Hematopoietic multipotent progenitor cell (in vitro differentiated cells): ENCODE measurements around the gene INHBE. TPM values are rescaled to one million over a fixed set of nuclear protein-coding genes. Genes with fewer than 3 reads are reported as not detected.
"Not testable (repeated sequence)": the region's sequence is repeated elsewhere in the genome, so short reads cannot be mapped to it uniquely, and the experiment has no call there.

Experiments used
- DNase-seq, 3 donors: peaks; one replicate each; pipeline ENCODE4 v3.0.0-alpha.2; 2011 to 2015; ENCODE audit warnings: low read depth in 2 of 3, low spot score in 2 of 3
- total RNA-seq: library from RNA; depleted of rRNA; stranded (reverse); fragments of >200 nt; gene quantifications from one replicate; pipeline ENCODE4 v1.2.3, GENCODE V29; 2012

INHBE gene, protein sequence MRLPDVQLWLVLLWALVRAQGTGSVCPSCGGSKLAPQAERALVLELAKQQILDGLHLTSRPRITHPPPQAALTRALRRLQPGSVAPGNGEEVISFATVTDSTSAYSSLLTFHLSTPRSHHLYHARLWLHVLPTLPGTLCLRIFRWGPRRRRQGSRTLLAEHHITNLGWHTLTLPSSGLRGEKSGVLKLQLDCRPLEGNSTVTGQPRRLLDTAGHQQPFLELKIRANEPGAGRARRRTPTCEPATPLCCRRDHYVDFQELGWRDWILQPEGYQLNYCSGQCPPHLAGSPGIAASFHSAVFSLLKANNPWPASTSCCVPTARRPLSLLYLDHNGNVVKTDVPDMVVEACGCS
- not detected for total RNA-seq

GRCh38 chr12:57454566-57455373, at the start of gene INHBE:
Gene INHBE, plus strand, starts transcription at chr12:57455307. Its CDS starts 230 bp downstream, at chr12:57455537.
- DNase-seq, result no peak

GRCh38 chr12:57410534-57410933, 44.6 kb upstream of the INHBE start:
- no peak for DNase-seq

GRCh38 chr12:57414160-57414559, 40.9 kb upstream of the INHBE start:
- not testable (repeated sequence) for DNase-seq

- no peak for DNase-seq
Measured at GRCh38 chr12:57415088-57415487, 40.0 kb upstream of the INHBE start.

DNA sequence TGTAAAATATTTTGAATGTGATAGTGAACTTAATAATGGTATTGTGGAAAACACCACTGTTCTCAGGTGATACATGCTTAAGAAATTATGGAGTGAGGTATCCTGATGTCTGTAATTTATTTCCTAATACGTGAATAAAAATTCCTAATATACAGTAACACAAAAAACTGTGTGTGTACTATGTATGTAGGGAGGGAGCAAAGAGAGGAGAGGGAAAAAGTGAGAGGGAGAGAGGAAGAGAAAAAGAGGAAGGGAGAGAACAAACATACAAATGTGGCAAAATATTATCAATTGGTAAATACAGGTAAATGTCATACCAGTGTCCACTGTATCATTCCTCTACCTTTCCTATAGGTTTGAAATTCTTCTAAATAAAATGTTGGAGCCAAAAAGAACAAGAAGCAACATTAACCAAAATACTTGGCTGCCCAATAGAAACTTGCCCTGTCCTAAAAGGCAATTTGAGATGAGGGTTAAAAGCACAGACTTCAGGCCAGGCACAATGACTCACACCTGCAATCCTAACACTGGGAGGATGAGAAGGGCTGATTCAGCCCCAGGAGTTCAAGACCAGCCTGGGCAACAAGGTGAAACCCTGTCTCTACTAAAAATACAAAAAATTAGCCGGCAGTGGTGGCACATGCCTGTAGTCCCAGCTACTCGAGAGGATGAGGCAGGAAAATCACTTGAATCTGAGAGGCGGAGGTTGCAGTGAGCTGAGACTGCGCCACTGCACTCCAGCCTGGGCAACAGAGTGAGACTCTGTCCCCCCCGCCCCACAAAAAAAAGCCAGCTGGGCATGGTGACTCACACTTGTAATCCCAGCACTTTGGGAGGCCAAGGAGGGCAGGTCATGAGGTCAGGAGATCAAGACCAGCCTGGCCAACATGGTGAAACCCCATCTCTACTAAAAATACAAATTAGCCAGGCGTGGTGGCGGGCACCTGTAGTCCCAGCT, 38.8 kb upstream of the INHBE start:
- no peak for DNase-seq

- no peak for DNase-seq
Measured at GRCh38 chr12:57418255-57418654, 36.9 kb upstream of the INHBE start.

GRCh38 chr12:57419495-57419894, 35.6 kb upstream of the INHBE start:
- DNase-seq, result no peak

- DNase-seq, result no peak
Measured at GRCh38 chr12:57420482-57420881, 34.6 kb upstream of the INHBE start.

- not testable (repeated sequence) for DNase-seq
Measured at GRCh38 chr12:57426948-57427347, 28.2 kb upstream of the INHBE start.

DNA sequence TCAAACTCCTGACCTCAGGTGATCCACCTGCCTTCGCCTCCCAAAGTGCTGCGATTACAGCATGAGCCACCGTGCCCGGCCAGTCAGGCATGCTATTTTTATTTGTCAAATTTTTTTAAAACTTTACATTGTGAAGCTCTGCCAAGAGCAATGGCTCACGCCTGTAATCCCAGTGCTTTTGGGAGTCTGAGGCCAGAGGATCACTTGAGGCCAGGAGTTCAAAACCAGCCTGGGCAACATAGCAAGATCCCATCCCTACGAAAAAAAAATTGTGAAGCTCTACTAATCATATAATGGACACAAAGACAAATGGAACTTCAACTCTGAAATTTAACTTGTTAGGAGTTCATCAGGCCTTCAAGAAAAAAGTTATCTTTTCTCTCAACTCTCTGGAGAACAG, 26.1 kb upstream of the INHBE start:
- DNase-seq, result no peak

DNA sequence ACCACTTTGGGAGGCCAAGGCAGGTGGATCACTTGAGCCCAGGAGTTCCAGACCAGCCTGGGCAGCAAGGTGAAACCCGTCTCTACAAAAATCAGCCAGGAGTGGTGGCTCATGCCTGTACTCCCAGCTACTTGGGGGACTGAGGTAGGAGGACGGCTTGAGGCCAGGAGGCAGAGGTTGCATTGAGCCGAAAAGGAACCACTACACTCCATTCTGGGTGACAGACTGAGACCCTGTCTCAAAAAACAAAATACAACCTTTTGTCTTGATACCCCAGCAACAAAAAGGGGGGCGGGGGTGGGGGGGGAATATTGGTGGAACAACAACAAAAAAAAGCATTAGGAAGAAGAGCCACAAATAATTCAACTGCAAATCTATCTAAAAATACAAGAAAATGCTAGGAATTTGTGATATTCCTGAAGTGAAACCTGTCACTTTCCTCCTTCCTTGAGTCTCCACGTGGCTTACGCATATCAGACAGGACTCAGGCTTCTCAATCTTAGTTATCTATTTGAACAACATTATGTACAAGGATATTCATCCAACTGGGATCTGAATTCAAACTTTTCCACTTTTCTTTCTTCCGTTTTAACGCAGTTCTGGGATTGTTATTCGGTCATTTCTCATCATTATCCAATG, 25.5 kb upstream of the INHBE start:
- DNase-seq, result no peak

DNA sequence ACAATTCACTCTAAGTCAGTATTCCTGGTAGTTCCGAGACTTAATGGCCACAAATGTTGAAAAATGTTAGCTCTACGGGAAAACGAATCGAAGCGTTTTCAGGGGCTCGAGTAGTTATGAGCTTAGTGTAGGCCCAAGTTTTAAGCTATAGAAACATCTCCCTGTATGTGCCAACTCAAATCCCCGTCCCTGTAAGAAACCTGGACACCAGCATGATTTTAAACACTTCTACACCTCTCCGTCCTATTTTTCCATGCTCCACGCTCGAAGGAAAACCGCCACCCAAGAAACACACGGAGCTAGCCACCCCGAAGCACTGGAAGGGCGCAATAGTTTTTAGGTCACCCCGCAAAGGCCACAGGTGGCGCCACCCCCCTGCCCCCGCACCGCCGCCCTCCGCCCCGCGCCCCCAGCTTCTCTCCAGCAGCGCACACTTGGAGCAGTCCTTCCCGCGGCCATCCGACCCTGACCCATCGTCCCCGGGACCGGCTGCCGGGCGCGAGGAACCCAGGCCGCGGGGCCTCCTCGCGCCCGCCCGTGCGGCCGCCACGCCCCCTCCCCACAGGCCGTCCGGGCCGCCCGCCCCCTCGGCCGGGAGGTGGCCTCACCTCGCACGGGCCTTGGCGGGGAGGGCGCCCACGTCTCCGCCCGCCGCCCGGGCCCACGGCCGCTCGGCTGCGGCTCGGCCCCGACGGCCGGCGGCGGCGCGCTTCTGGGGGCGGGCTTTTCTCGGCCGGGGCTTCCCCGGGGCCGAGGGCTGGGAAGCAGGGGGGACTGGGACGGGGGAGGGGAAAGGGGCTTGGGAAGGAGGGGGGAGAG, 24.8 kb upstream of the INHBE start:
- peak in 1 of 3 donors; percentile 25 for DNase-seq

- peak; percentile 89 to 97 (median 97) for DNase-seq
Measured at GRCh38 chr12:57430931-57431566, 24.1 kb upstream of the INHBE start, which contains the start of gene R3HDM2. Gene R3HDM2, minus strand, starts transcription at chr12:57431043. Its CDS starts 120,615 bp downstream, at chr12:57310428.

DNA sequence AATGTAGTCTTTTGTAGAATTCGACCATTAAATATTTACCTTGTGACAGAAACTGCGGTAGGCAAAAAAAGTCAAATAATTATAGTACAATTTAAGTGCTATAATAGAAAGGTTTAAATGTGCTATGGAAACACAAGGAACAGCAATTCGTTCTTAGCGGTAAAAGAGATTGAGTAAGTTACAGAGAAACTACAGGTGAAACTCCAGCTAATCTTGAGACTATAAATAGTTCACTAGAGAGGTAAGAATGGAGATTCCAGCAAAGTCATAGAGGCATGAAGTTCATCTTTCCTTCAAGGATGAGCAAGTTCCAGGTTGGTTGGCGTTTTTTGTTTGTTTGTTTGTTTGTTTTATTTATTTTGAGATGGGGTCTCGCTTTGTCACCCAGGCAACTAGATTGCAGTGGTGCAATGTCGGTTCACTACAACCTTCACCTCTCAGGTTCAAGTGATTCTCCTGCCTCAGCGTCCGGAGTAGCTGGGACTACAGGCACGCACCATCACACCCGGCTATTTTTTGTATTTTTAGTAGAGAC, 23.4 kb upstream of the INHBE start:
- no peak for DNase-seq

GRCh38 chr12:57433370-57433769, 21.7 kb upstream of the INHBE start:
- DNase-seq, result no peak

GRCh38 chr12:57434517-57435223, 20.4 kb upstream of the INHBE start, which contains the start of gene INHBC:
Gene INHBC, plus strand, starts transcription at chr12:57434784. Its CDS starts 103 bp downstream, at chr12:57434887.
- DNase-seq, result no peak

GRCh38 chr12:57435293-57435692, 19.8 kb upstream of the INHBE start:
- peak in 2 of 3 donors; percentile 24 to 62 for DNase-seq

DNA sequence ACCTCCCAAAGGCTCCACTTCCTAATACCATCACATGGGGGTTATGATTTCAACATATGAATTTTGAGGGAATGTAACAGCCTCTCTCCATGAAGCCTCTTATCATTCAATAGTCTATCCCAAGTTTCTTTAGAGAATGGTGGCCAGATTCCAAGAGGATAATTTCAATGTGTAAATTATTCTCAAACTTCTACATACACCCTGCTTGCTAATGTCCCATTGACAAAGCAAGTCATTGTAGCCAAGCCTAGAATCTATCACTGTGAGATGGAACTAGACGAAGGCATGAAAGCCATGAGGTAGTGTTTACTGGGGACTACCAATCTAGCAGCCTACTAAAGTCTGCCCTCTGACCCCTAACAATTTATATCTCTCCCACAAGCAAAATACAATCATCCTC, 16.7 kb upstream of the INHBE start:
- no peak for DNase-seq
